NOMO-1 (cell line): ENCODE data around the gene NTN1.

Experiments used
- DNase-seq, 2 experiments: peaks; one replicate each; lab custom pipeline; 2025; ENCODE audit not compliant: unreplicated experiment in 2 of 2; lab: John Stamatoyannopoulos, UW

Gene NTN1

GRCh38 chr17:9228408-9229159, 207.3 kb downstream of the NTN1 start:
- DNase-seq = no peak

DNA sequence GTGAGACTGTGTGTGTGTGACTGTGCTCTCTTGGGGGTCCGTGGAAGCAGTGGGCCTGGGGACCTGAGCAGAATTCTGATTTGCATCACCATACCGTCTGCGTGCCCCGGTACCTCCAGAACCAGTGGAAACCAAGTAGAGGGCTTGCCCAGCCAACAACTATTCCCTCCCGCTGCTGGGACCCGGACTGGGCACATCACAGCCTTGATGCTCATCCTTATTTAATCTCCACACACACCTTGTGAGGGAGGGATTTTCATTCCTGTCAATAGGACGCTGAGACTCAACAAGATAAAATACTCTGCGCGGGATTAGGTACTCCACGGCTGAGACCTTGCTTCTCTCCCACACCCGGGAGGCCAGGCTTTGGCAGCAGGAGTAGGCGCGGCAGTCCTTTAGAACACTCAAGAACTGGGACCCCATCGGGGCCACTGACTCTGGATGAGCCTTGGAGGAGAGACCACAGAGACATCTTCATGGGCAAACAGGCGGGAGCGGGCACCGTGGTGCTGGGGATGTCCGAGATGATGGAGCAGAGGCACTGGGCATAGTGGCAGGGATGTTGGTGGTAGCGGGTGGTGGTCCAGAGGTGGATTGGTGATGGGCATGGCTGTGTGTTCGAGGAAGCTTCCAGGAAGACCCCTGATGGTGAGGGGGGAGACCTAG, 208.0 kb downstream of the NTN1 start:
- DNase-seq = no peak

- DNase-seq = no peak
Observed at GRCh38 chr17:9229826-9230201, 208.5 kb downstream of the NTN1 start.

GRCh38 chr17:9230346-9230745, 209.0 kb downstream of the NTN1 start:
- DNase-seq = no peak

DNA sequence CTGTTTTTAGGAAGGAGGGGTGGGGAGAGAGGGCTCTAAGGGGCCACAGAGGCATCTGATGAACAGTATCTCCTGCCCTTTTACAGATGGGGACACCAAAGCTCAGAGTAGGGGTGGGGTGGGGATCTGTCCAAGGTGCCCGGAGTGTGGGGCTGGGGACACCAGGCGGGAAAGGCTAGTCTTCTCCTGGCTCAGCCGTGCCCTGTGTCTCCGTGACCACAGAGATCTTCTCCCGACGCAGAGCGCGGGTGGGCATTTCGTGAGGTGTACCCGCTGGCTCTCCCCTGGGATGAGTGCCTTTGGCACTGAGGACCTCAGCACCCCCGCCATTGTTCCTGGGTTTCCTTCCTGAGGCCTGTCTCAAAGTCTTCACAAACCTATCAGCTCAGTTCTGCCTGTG, 209.6 kb downstream of the NTN1 start:
- no peak for DNase-seq

DNA sequence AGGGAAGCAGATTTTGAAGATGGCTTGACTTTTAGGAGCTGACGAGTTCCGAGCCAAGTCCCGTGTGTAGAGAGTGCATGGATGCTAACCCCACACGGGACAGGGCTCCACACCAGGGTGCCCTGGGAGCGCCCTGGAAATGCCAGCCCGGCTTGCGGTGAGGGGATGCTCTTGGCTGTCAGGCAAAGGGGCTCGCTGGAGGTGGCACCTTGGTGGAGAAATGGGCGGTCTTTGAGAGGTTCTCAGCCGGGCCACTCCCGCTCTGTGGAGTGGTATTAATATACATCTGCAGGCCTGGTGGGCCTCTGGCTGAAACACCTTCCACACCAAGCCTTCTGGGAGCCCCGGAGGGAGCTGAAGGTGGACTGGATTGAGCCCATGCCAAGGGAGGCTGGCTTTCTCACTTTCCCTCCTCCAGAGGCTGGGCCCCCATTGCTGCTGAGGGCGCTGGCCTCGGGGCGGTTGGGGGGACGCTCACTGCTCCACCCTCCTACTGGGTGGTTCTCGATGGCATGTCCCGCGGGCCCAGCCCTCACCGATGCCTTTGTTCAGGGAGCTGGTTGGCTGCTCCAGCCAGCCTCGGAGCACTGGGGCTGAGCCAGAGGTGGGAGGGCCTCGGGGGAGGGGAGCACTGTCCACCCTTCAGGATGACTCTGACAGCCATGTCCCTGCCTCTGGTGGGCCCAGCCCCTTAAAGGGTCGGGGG, 210.3 kb downstream of the NTN1 start:
- no peak for DNase-seq

GRCh38 chr17:9232155-9232475, 210.8 kb downstream of the NTN1 start:
- DNase-seq = no peak

- peak in 1 of 2 experiments; percentile 8 for DNase-seq
Observed at GRCh38 chr17:9232591-9233270, 211.4 kb downstream of the NTN1 start.

GRCh38 chr17:9233271-9233599, 211.9 kb downstream of the NTN1 start:
- no peak for DNase-seq

- DNase-seq = no peak
Observed at GRCh38 chr17:9233761-9234160, 212.5 kb downstream of the NTN1 start.

DNA sequence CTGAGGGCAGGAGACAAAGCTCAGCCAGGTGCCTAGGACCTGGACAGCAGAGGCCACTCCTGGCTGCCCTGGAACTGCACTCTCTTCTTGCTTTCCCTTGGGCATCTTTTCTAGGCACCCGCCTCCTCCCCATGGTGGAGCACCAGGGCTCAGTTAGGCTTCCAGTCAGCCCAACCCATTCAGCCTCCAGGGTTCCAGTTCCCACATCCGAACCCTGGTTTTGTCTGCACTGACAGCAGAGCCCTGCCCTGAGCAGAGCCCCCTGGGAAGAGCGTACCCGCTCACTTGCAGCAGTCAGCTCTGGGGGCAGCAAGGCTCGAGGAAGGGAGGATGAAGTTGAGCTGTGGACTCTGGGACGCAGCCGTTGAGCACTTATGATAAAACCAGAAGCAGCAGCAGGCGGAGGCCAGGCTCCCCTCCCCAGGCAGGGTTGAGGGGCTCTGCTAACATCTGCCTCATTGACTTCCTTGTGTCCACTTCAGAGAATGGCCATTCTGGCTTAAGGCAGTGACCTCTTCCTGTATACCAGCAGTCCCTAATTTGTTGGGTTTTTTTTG, 213.2 kb downstream of the NTN1 start:
- DNase-seq = no peak

DNA sequence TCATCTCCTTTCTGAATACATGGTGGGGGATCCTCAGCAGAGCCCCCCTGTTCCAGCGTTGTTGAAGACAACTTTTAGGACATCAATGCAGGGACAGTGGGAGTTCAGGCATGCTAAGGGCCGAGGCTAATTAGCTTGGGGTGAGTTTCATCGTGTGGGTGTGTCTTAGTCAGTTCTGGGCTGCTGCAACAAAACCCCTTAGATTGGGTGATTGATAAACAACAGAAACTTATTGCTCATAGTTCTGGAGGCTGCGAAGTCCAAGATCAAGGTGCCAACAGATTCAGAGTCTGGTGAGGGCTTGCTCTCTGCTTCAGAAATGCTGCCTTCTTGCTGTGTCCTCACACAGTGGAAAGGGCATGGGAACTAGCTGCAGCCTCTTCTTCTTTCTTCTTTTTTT, 214.0 kb downstream of the NTN1 start:
- no peak for DNase-seq

DNA sequence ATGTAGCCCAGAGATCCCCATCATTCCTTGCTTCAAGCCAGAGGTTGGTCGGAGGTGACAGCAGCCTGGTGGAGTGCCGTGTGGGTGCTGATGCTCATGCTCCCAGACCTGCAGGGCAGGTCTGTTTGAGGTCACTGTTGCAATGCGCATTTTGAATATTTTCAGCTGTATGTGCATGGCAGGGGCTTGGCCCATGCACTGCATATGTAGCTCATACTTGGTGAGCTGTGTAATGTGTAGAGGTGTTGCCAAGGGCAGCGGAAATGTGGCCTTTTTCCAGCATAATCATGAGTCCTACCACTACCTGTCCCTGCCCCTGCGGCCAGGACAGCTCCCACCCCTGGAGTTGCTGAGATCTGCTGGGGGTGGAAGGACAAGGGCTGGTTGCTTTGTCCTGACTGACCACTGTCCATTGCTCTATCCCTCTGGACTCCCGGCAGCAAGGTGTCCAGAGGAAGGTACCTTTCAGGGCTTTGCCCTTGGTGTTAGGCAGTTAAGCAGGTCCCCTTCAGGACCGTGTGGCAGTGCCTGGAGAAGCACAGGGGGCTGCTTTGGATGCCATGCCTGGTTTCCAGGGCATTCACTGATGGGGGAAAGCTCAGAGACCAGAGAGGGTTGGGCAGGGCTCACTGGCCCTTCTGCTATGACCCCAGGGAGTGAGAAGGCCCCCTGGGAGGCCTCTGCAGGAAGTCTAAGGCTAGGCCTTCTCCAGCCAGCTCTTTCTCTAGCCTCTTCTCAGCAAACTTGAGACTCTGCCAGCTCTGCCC, 215.2 kb downstream of the NTN1 start:
- DNase-seq = no peak

GRCh38 chr17:9237053-9237410, 215.7 kb downstream of the NTN1 start:
- no peak for DNase-seq

- no peak for DNase-seq
Observed at GRCh38 chr17:9237661-9238301, 216.5 kb downstream of the NTN1 start.

DNA sequence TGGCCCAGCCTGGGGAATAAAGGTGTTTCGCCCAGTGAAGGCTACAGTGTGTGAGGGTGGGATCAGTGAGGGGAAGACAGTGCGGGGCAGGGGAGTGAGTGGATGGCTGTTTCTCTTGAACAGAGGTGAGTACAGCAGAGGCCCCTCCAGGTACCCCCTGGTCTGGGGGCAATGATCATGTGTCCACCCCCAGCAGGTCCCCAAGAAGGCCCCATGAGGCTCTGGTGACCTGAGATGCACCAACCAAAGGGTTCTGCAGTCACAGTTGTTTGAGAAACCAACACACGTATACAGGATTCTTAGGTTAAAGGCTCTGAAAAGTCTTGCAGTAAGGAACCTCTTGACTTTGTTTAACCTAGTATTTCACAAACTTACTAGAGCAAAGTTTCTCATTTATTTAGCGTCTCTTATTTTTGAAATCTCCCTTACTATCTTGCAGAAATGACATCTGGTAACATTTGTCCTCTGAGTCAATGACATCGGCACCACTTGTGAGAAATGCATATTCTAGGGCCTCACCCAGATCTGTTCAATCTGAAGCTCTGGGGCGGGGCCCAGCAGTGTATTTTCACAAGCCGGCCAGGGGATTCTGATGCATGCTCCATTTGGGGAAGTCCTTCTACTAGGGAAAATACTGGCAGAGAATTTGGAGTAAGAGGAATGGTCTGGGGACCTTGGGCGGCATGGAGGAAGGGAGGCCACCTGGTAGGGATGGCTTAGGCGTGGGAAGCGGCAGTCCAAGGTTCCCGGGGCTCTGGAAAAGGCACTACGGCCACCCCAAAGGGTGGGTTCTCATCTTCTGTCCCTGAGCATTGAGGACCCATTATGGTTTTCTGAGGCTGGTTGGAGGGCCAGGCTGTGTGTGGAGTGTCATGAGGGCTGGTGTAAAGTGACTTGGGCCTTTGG, 217.3 kb downstream of the NTN1 start:
- DNase-seq = no peak

- DNase-seq = no peak
Observed at GRCh38 chr17:9239246-9239792, 218.0 kb downstream of the NTN1 start.

DNA sequence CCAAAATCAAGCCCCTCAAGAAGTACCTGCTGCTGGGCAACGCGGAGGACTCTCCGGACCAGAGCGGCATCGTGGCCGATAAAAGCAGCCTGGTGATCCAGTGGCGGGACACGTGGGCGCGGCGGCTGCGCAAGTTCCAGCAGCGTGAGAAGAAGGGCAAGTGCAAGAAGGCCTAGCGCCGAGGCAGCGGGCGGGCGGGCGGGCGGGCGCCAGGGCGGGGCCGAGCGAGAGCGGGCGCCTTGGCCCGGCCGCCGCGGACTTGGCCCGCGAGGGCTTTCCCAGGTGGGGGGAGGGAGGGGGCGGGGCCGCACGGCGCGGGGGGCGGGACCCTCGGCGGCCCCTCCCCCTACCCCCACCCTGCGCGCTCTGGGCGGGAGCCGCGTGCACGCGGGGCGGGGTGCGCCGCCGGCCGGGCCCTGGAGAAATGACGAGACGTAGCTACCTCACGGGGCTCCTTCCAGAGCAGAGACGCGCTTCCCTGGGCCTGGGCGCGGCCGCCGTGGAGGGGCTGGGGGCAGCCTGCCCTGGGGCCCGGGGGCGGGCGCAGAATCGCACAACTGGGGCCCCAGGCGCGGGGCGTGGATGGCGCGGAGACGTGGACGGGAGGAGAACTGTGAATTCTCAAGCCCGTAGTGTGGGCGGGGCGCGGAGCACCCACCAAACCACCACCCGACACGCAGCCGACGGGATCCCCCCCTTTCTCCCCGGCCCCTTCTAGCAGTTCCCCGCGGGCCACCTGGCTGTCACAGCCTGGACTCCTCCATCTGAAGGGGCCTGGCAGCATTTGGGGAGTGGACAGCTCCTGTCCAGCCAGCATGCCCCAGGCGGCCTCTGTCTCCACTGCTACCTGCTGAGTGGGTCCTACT, 218.7 kb downstream of the NTN1 start:
- DNase-seq = peak; percentile 68 to 85
